ENCODE results near the gene PLEKHG2. TPM values are rescaled to one million over a fixed set of nuclear protein-coding genes. Genes with fewer than 3 reads are reported as not detected.

PLEKHG2 gene
- total and polyA plus RNA-seq, 2 donors (not counting 1 experiment from before 2014, with no cell fraction given) = 13.1 to 13.7 TPM

- Histone ChIP-seq H3K36me3 (ENCODE audit: control insufficient read depth, insufficient read depth, low read length) (peaks cover 12% of the 10 kb centered on the region), H3K27me3 (ENCODE audit: control insufficient read depth, insufficient read depth, low read length) (no peaks in the 10 kb centered on the region), H3K9ac (ENCODE audit: insufficient read depth, low read length) (peak overlapping the region; percentile 98), H3K4me3 (replicated peaks in 1 of 4; ENCODE audit: control extremely low read depth in 1 of 4, insufficient read depth in 1 of 4, low read depth in 3 of 4, low read length in 4 of 4) (peak overlapping the region; percentile 79 to 98 (median 96)), H4K20me1 (ENCODE audit: control insufficient read depth, extremely low read depth, insufficient read depth, low read length) (peaks cover 6% of the 10 kb centered on the region), H3K4me1 (ENCODE audit: control insufficient read depth, extremely low read depth, insufficient read depth, low read length) (peaks cover 18% of the 10 kb centered on the region), H3K79me2 (ENCODE audit: control insufficient read depth, insufficient read depth, low read length) (peaks cover 38% of the 10 kb centered on the region), H3K27ac (ENCODE audit: insufficient read depth, low read length) (peak overlapping the region; percentile 97), H3K4me2 (ENCODE audit: extremely low read depth, insufficient read depth, low read length) (peak overlapping the region; percentile 83), H2AFZ (ENCODE audit: low read length) (no peak overlapping the region), H3K9me3 (ENCODE audit: control insufficient read depth, insufficient read depth, low read depth, low read length) (no peaks in the 10 kb centered on the region)
- TF ChIP-seq CTCF (conservative IDR thresholded peaks at IDR 0.05 in 1 of 2, IDR thresholded peaks at IDR 0.05 in 1 of 2; ENCODE audit: low read depth in 1 of 2, low read length in 2 of 2) (no peak), EZH2 (IDR thresholded peaks at IDR 0.05; ENCODE audit: low read length, missing control alignments) (no peak)
- peak in 1 of 2 donors; percentile 46 for DNase-seq (ENCODE audit: low read depth in 2 of 2)
These were observed 4.6 kb upstream of the PLEKHG2 start for GRCh38 chr19:39407660-39408391.

- Histone ChIP-seq H3K9ac (ENCODE audit: insufficient read depth, low read length) (peak overlapping the region; percentile 98), H3K4me3 (replicated peaks in 1 of 4; ENCODE audit: control extremely low read depth in 1 of 4, insufficient read depth in 1 of 4, low read depth in 3 of 4, low read length in 4 of 4) (peak overlapping the region; percentile 79 to 98 (median 96)), H4K20me1 (ENCODE audit: control insufficient read depth, extremely low read depth, insufficient read depth, low read length) (peaks cover 6% of the 10 kb centered on the region), H3K79me2 (ENCODE audit: control insufficient read depth, insufficient read depth, low read length) (peaks cover 38% of the 10 kb centered on the region), H3K27me3 (ENCODE audit: control insufficient read depth, insufficient read depth, low read length) (no peaks in the 10 kb centered on the region), H3K4me1 (ENCODE audit: control insufficient read depth, extremely low read depth, insufficient read depth, low read length) (peaks cover 14% of the 10 kb centered on the region), H3K9me3 (ENCODE audit: control insufficient read depth, insufficient read depth, low read depth, low read length) (no peaks in the 10 kb centered on the region), H3K4me2 (ENCODE audit: extremely low read depth, insufficient read depth, low read length) (peak overlapping the region; percentile 83), H3K27ac (ENCODE audit: insufficient read depth, low read length) (peak overlapping the region; percentile 97), H2AFZ (ENCODE audit: low read length) (no peak overlapping the region), H3K36me3 (ENCODE audit: control insufficient read depth, insufficient read depth, low read length) (peaks cover 12% of the 10 kb centered on the region)
- peak; percentile 38 to 70 for DNase-seq (ENCODE audit: low read depth in 2 of 2)
- no peak for TF ChIP-seq EZH2 (IDR thresholded peaks at IDR 0.05; ENCODE audit: low read length, missing control alignments)
- no peak for TF ChIP-seq CTCF (conservative IDR thresholded peaks at IDR 0.05 in 1 of 2, IDR thresholded peaks at IDR 0.05 in 1 of 2; ENCODE audit: low read depth in 1 of 2, low read length in 2 of 2)
These were observed 3.9 kb upstream of the PLEKHG2 start for GRCh38 chr19:39408392-39409207.
